ENCODE measurements around the gene PAAF1. TPM values are rescaled to one million over a fixed set of nuclear protein-coding genes. Genes with fewer than 3 reads are reported as not detected.
A peak's percentile ranks its signal among the peaks of the same experiment; 100 is the strongest.
"Not testable (repeated sequence)": the region's sequence is repeated elsewhere in the genome, so short reads cannot be mapped to it uniquely, and the experiment has no call there.

Gene PAAF1
- total RNA-seq, 2 donors from 2014 or later: 32.0 to 40.6 TPM

DNA sequence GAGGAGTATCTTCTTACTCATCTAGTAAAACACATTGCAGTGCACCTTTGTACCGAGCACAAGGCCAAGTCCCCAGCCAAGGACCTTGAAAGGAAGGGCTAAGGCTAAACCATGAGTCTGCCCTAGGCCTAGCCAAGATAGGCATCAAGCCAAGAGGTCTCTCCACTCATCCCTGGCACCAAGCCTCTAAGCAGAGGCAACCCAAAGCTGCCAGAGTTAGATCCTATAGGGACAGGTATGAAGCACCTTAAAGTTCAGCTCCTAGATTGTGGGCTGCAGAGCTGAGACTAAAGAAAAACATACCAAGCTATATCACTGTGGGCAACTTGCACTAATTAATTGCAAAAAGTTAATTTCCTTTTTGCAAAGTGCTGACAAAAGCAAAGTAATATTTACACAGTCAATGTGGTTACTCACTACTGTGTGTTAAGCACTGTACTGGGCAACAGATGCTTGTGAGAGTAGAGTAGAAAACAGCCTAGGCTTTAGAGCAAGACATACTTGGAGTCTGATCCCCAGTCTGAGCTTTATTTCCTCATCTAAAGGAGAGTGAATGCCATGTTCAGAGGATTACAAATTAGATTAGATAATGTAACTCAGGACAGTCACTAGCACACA lies 7.4 kb upstream of the PAAF1 start:
- peak overlapping the region; percentile 28 for H3K27ac Mint-ChIP-seq
- no peak overlapping the region for H3K4me3 Mint-ChIP-seq
- H3K36me3 Mint-ChIP-seq (ENCODE audit: low read depth): peaks cover 55% of the 10 kb centered on the region
- no peak for ATAC-seq (replicated peaks)
- H3K9me3 Mint-ChIP-seq: no peaks in the 10 kb centered on the region
- H3K4me1 Mint-ChIP-seq: no peaks in the 10 kb centered on the region
- H3K27me3 Mint-ChIP-seq: no peaks in the 10 kb centered on the region

DNA sequence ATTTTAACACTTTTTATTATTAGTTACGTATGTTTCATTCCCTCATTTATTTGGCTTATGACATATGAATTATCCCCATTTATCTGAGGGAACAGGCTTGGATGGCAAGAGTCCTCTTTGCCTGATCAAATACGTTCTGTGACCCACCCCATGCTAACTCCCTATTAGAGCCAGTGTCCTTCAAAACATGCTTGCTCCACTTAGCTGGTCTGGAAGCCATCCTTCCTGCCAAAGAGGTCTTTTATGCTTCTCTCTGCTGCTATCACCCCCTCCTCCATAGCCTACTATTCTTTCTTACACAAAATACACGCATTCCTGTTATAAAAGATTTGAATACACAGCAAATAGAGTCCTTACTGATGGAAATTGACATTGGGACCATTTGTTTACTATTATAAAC lies 6.5 kb upstream of the PAAF1 start:
- Mint-ChIP-seq H3K36me3 (ENCODE audit: low read depth) (peaks cover 55% of the 10 kb centered on the region), H3K9me3 (no peaks in the 10 kb centered on the region), H3K4me3 (no peak overlapping the region), H3K27ac (no peak overlapping the region), H3K27me3 (no peaks in the 10 kb centered on the region), H3K4me1 (peaks cover 2% of the 10 kb centered on the region)
- no peak for ATAC-seq (replicated peaks)

- no peaks in the 10 kb centered on the region for H3K27me3 Mint-ChIP-seq
- peaks cover 7% of the 10 kb centered on the region for H3K4me1 Mint-ChIP-seq
- no peak overlapping the region for H3K4me3 Mint-ChIP-seq
- peaks cover 72% of the 10 kb centered on the region for H3K36me3 Mint-ChIP-seq (ENCODE audit: low read depth)
- H3K9me3 Mint-ChIP-seq: no peaks in the 10 kb centered on the region
- no peak for ATAC-seq (replicated peaks)
- peak overlapping the region; percentile 38 for H3K27ac Mint-ChIP-seq
These were observed 3.9 kb upstream of the PAAF1 start for GRCh38 chr11:73872749-73873357.

GRCh38 chr11:73875380-73875779 lies 1.4 kb upstream of the PAAF1 start:
- peaks cover 7% of the 10 kb centered on the region for H3K4me1 Mint-ChIP-seq
- peaks cover 68% of the 10 kb centered on the region for H3K36me3 Mint-ChIP-seq (ENCODE audit: low read depth)
- ATAC-seq (replicated peaks): no peak

GRCh38 chr11:73875840-73876239 lies 959 bp upstream of the PAAF1 start:
- Mint-ChIP-seq H3K4me1 (peaks cover 7% of the 10 kb centered on the region), H3K4me3 (peak overlapping the region; percentile 94), H3K9me3 (no peaks in the 10 kb centered on the region), H3K27ac (peak overlapping the region; percentile 97), H3K36me3 (ENCODE audit: low read depth) (peaks cover 63% of the 10 kb centered on the region), H3K27me3 (no peaks in the 10 kb centered on the region)
- ATAC-seq (replicated peaks): no peak

More at GRCh38 chr11:73875380-73875779, 1.4 kb upstream of the PAAF1 start:
- H3K9me3 Mint-ChIP-seq: no peaks in the 10 kb centered on the region
- H3K4me3 Mint-ChIP-seq: peak overlapping the region; percentile 94
- H3K27ac Mint-ChIP-seq: peak overlapping the region; percentile 97
- H3K27me3 Mint-ChIP-seq: no peaks in the 10 kb centered on the region

DNA sequence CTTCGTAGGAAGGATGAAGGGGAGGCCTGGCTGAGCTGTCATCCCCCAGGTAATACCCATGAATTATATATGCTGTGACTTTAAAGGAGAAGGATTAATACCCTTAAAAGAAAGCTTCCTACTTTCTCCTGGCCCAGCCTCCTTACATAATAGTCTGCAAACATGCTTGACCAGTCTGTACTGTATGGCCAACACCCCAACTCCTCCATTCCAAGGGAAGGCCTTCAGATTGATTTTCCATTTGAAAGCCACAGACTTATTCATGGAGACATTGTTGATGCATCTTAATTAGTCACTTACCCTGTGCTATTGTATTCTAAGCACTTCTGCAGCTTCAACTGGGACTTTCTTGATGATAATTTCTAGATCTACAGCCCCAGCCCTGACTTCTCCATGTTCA lies 2.0 kb downstream of the PAAF1 start:
- peaks cover 44% of the 10 kb centered on the region for H3K36me3 Mint-ChIP-seq (ENCODE audit: low read depth)
- no peaks in the 10 kb centered on the region for H3K27me3 Mint-ChIP-seq
- H3K4me3 Mint-ChIP-seq: peak overlapping the region; percentile 6
- no peak overlapping the region for H3K27ac Mint-ChIP-seq
- H3K9me3 Mint-ChIP-seq: no peaks in the 10 kb centered on the region
- no peak for ATAC-seq (replicated peaks)
- H3K4me1 Mint-ChIP-seq: peaks cover 7% of the 10 kb centered on the region

DNA sequence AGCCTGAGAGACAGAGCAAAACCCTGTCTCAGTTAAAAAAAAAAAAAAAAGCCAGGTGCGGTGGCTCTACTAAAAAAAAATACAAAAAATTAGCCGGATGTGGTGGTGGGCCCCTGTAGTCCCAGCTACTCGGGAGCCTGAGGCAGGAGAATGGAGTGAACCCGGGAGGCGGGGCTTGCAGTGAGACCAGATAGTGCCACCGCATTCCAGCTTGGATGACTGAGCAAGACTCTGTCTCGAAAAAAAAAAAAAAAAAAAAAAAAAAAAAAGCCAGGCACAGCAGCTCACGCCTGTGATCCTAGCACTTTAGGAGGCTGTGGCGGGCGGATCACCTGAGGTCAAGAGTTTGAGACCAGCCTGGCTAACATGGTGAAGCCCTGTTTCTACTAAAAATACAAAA lies 3.6 kb downstream of the PAAF1 start:
- H3K4me1 Mint-ChIP-seq; ATAC-seq (replicated peaks); H3K27ac Mint-ChIP-seq; H3K27me3 Mint-ChIP-seq; H3K9me3 Mint-ChIP-seq; H3K4me3 Mint-ChIP-seq: not testable (repeated sequence)
- peaks cover 31% of the 10 kb centered on the region for H3K36me3 Mint-ChIP-seq (ENCODE audit: low read depth)

- H3K36me3 Mint-ChIP-seq (ENCODE audit: low read depth): peaks cover 44% of the 10 kb centered on the region
- no peak for ATAC-seq (replicated peaks)
- peaks cover under 1% of the 10 kb centered on the region for H3K4me1 Mint-ChIP-seq
- no peaks in the 10 kb centered on the region for H3K9me3 Mint-ChIP-seq
- no peak overlapping the region for H3K4me3 Mint-ChIP-seq
- H3K27ac Mint-ChIP-seq: no peak overlapping the region
- no peaks in the 10 kb centered on the region for H3K27me3 Mint-ChIP-seq
These were observed 7.1 kb downstream of the PAAF1 start for GRCh38 chr11:73883856-73884255.

DNA sequence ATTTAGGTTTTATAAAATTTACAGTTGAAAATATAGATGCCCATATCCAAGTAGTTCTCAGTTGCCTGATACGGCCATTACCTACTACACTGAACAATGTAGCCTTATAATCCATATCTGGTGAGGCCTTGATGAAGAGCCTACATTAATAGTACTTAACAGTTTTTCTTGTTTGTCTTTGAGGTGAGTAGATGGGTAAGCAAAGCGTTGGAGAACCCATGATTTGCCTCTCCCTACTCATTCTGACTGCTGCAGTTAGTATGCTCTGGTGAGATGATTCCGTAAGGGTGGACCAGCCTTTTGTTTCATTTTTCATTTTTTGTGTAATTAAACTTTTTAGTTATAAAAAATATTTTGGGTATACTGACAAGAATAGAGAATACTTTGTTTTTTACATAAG lies 11.4 kb downstream of the PAAF1 start:
- H3K4me3 Mint-ChIP-seq: no peak overlapping the region
- no peak overlapping the region for H3K27ac Mint-ChIP-seq
- ATAC-seq (replicated peaks): no peak
- H3K4me1 Mint-ChIP-seq: peaks cover 5% of the 10 kb centered on the region
- H3K36me3 Mint-ChIP-seq (ENCODE audit: low read depth): peaks cover 83% of the 10 kb centered on the region
- H3K9me3 Mint-ChIP-seq: no peaks in the 10 kb centered on the region
- no peaks in the 10 kb centered on the region for H3K27me3 Mint-ChIP-seq

- Mint-ChIP-seq H3K36me3 (ENCODE audit: low read depth) (peaks cover 79% of the 10 kb centered on the region), H3K27ac (no peak overlapping the region), H3K4me1 (peaks cover 5% of the 10 kb centered on the region), H3K9me3 (no peaks in the 10 kb centered on the region), H3K27me3 (no peaks in the 10 kb centered on the region), H3K4me3 (no peak overlapping the region)
- peak; percentile 82 for ATAC-seq (replicated peaks)
These were observed 12.2 kb downstream of the PAAF1 start for GRCh38 chr11:73889019-73889418.

- no peak overlapping the region for H3K4me3 Mint-ChIP-seq
- ATAC-seq (replicated peaks): no peak
- H3K9me3 Mint-ChIP-seq: no peaks in the 10 kb centered on the region
- peaks cover 5% of the 10 kb centered on the region for H3K4me1 Mint-ChIP-seq
- no peaks in the 10 kb centered on the region for H3K27me3 Mint-ChIP-seq
- no peak overlapping the region for H3K27ac Mint-ChIP-seq
- peaks cover 77% of the 10 kb centered on the region for H3K36me3 Mint-ChIP-seq (ENCODE audit: low read depth)
These were observed 12.7 kb downstream of the PAAF1 start for GRCh38 chr11:73889536-73889935.

DNA sequence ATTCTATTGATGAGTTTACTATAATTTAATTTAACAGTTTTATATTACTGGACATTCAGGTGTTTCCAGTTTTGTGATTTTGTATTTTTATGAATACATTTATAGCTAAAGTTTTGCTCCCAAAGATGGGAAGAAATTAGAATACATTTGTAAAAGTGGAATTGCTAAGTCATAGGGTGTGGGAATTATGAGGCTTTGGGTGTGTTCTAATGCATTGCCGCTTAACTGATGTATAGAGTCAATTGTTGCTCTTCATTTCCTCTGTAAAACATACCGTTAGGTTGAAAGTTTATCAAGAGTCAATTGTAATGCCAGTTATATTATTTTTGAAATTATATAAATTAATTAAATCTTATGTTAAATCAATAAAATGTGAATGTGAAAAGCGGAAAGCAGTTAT lies 16.2 kb downstream of the PAAF1 start:
- ATAC-seq (replicated peaks): no peak
- peaks cover 5% of the 10 kb centered on the region for H3K4me1 Mint-ChIP-seq
- no peak overlapping the region for H3K4me3 Mint-ChIP-seq
- H3K27me3 Mint-ChIP-seq: no peaks in the 10 kb centered on the region
- no peak overlapping the region for H3K27ac Mint-ChIP-seq
- H3K36me3 Mint-ChIP-seq (ENCODE audit: low read depth): peaks cover 60% of the 10 kb centered on the region
- no peaks in the 10 kb centered on the region for H3K9me3 Mint-ChIP-seq

DNA sequence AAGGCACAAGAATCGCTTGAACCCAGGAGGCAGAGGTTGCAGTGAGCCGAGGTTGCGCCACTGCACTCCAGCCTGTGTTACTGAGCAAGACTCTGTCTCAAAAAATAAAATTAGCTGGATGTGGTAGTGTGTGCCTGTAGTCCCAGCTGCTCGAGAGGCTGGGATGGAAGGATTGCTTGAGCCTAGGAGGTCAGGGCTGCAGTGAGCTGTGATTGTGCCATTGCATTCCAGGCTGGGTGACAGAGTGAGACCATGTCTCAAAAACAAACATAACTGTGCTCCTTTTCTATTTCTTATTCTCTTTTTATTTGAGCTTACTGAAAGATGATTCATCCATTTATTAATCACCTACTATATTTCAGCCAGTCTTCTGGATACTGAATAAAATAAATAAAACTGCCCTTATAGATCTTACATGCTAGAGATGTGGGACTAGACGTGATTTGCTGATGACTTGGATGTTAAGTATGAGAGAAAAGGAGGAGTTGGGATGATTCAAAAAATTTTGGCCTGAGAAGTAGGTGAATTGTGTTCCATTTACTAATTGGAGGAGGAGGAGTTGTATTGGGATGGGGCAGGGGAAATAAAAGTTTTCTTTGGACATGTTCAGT lies 18.0 kb downstream of the PAAF1 start:
- no peak overlapping the region for H3K4me3 Mint-ChIP-seq
- peaks cover 59% of the 10 kb centered on the region for H3K36me3 Mint-ChIP-seq (ENCODE audit: low read depth)
- H3K27ac Mint-ChIP-seq: no peak overlapping the region
- H3K4me1 Mint-ChIP-seq: no peaks in the 10 kb centered on the region
- H3K27me3 Mint-ChIP-seq: no peaks in the 10 kb centered on the region
- H3K9me3 Mint-ChIP-seq: no peaks in the 10 kb centered on the region
- ATAC-seq (replicated peaks): no peak

DNA sequence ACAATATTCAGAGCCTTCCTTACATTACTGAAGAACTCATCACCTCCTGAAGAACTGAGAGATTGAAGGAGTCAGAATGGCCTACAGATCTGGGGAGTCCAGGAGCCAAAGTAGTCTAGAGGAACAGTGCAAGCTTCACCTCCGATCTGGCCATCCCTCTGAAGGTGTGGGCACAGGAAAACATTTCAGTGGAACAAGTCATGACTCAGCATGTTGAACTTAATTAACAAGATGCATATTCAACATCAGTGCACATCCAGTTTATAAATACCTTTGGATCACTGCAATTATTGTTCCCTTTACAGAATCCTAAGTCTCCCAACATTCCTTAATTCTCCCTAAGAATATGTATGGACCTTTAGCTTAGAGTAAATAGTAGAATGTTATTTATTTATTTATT lies 25.5 kb downstream of the PAAF1 start:
- peaks cover 67% of the 10 kb centered on the region for H3K36me3 Mint-ChIP-seq (ENCODE audit: low read depth)
- H3K27me3 Mint-ChIP-seq: no peaks in the 10 kb centered on the region
- peaks cover 4% of the 10 kb centered on the region for H3K4me1 Mint-ChIP-seq
- ATAC-seq (replicated peaks): no peak
- no peaks in the 10 kb centered on the region for H3K9me3 Mint-ChIP-seq
- H3K4me3 Mint-ChIP-seq: no peak overlapping the region
- no peak overlapping the region for H3K27ac Mint-ChIP-seq

- Mint-ChIP-seq H3K4me3 (no peak overlapping the region), H3K27ac (peak overlapping the region; percentile 46), H3K4me1 (peaks cover 9% of the 10 kb centered on the region), H3K27me3 (no peaks in the 10 kb centered on the region), H3K9me3 (no peaks in the 10 kb centered on the region), H3K36me3 (ENCODE audit: low read depth) (peaks cover 65% of the 10 kb centered on the region)
- ATAC-seq (replicated peaks): peak; percentile 100
These were observed 30.4 kb downstream of the PAAF1 start for GRCh38 chr11:73907191-73907590.

All from activated T-helper 17 cell treated with anti-CD3 and anti-CD28 coated beads, Interleukin-2, amount 50 U/mL, for 72 hours (primary cell).